Subcutaneous abdominal adipose tissue (tissue), 5 donors: ENCODE results near the gene MAP1S.

Experiments used
- H3K27ac ChIP-seq: one replicate; pipeline ENCODE4 v1.7.0; 2013; ENCODE audit warnings: low read depth, mild to moderate bottlenecking, inconsistent platforms, low read length, moderate library complexity
- H3K27me3 ChIP-seq, 5 donors: one replicate each; pipeline ENCODE4 v1.7.0; 2013; ENCODE audit warnings: low read length in 5 of 5, inconsistent platforms in 1 of 5; ENCODE audit not compliant: control insufficient read depth in 5 of 5, insufficient read depth in 4 of 5
- H3K36me3 ChIP-seq, 5 donors: one replicate each; pipeline ENCODE4 v1.7.0; 2013; ENCODE audit warnings: low read length in 5 of 5; ENCODE audit not compliant: control insufficient read depth in 5 of 5, insufficient read depth in 5 of 5
- H3K4me1 ChIP-seq, 5 donors: one replicate each; pipeline ENCODE4 v1.7.0; 2013; ENCODE audit warnings: low read length in 5 of 5, mild to moderate bottlenecking in 3 of 5, moderate library complexity in 1 of 5; ENCODE audit not compliant: control insufficient read depth in 5 of 5, insufficient read depth in 5 of 5
- H3K4me3 ChIP-seq, 5 donors: one replicate each; pipeline ENCODE4 v1.7.0; 2013; ENCODE audit warnings: low read length in 5 of 5, low read depth in 1 of 5
- H3K9ac ChIP-seq, 5 donors: one replicate each; pipeline ENCODE4 v1.7.0; 2013; ENCODE audit warnings: low read length in 5 of 5, mild to moderate bottlenecking in 4 of 5, moderate library complexity in 3 of 5
- H3K9me3 ChIP-seq, 5 donors: one replicate each; pipeline ENCODE4 v1.7.0; 2013; ENCODE audit warnings: low read length in 5 of 5; ENCODE audit not compliant: control insufficient read depth in 5 of 5
- donor health status: healthy.
- donor health status: healthy.
- donor health status: healthy.
- donor health status: healthy.
- donor health status: healthy.

MAP1S gene

DNA sequence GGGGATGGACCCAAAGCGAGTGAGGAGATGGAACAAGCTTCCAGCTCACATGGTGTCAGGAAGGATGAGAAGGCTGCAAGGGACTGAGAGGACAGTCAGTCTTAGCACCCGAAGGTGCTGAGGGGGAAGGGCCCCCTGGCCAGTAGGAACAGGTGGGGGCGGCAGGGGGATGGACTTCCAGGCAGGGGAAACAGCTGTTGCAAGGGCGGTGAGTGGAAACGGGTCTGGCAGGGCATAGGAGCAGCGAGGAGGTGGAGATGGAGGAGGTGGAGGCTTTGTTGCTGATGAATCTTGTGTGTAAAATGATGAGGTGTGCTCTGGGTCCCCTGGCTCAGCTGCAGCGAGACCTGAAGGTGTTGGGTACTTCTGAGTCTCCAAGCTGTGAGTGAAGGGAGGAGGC lies 1.2 kb downstream of the MAP1S start:
- Histone ChIP-seq H3K4me3 (peak overlapping the region; percentile 81 to 91 (median 89)), H3K36me3 (peaks cover 0 to 22% (median 18%) of the 10 kb centered on the region in 5 donors), H3K9me3 (no peaks in the 10 kb centered on the region), H3K27ac (peak overlapping the region; percentile 37), H3K9ac (peak overlapping the region in 4 of 5 donors; percentile 77 to 94 (median 88)), H3K4me1 (peaks cover 12 to 56% (median 52%) of the 10 kb centered on the region in 5 donors), H3K27me3 (no peaks in the 10 kb centered on the region)

DNA sequence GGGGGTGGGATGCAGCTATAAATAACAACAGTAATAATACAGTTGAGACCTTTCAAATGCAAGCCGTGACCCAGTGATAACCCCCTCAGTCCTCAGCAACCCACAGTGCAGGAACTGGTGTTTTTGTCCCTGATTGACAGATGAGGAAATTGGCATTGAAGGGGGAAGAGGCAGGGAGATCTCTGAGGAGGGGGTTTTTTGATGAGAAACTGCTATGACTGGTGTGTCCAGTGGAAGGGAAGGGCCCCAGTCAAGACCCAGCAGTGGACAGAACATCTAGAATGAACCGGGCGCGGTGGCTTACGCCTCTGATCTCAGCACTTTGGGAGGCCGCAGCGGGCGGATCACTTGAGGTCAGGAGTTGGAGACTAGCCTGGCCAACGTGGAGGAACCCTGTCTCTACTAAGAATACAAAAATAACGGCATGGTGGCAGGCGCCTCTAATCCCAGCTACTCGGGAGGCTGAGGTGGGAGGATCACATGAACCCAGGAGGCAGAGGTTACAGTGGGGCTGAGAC lies 1.9 kb downstream of the MAP1S start:
- Histone ChIP-seq H3K4me3 (peak overlapping the region; percentile 81 to 91 (median 89)), H3K4me1 (peaks cover 12 to 56% (median 52%) of the 10 kb centered on the region in 5 donors), H3K27ac (peak overlapping the region; percentile 23)

DNA sequence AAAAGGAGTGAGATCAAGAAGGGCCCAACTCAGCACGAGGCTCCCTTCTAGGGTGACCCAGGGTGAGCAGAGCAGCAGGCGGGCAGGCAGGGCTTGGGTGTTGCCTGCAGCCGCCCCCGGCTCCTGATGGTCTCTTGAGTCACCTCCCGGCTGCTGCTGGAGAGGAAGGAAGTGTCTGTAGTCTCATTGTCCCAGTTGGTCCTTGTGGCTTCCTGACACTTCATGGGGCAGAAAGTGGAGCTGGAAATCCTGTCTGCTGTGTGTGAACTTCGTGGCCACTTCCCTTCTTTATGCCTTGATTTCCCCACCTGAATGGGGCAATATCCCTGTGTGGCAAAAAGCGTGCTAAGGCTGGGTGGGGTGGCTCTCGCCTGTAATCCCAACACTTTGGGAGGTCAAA lies 2.5 kb downstream of the MAP1S start:
- Histone ChIP-seq H3K27me3 (no peaks in the 10 kb centered on the region), H3K9ac (peak overlapping the region in 2 of 5 donors; percentile 52 to 77), H3K4me1 (peaks cover 12 to 54% (median 50%) of the 10 kb centered on the region in 5 donors), H3K27ac (peak overlapping the region; percentile 23), H3K9me3 (no peaks in the 10 kb centered on the region), H3K4me3 (peak overlapping the region in 3 of 5 donors; percentile 35 to 89 (median 81)), H3K36me3 (peaks cover 0 to 36% (median 31%) of the 10 kb centered on the region in 5 donors)

More for the DNA sequence above, 1.9 kb downstream of the MAP1S start:
- Histone ChIP-seq H3K27me3 (no peaks in the 10 kb centered on the region), H3K9me3 (no peaks in the 10 kb centered on the region), H3K36me3 (peaks cover 0 to 29% (median 25%) of the 10 kb centered on the region in 5 donors), H3K9ac (peak overlapping the region in 4 of 5 donors; percentile 52 to 94 (median 82))

DNA sequence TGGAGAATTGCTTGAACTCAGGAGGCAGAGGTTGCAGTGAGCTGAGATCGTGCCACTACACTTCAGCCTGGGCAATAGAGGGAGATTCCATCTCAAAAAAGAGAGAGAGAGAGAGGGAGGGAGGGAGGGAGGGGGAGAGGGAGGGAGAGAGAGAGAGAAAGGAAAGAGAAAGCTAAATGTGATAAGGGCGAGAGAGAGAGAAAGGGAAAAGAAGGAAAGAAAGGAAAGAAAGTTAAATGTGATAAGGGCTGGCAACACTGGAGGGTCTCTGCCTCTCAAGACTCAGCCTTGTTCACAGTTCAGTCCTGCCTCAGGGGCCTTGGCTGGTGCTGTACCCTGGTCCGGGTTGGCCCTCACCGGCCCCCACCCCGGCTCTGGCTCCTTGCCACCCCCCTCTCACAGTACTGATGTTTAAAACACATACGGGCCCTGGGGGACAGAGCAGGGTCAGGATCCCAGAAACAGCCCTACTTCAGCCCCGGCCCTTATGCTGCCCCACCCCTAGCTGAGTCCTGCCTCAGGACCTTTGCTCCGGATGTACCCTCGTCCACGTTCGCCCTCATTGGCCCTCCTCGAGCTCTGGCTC lies 3.5 kb downstream of the MAP1S start:
- Histone ChIP-seq H3K36me3 (peaks cover 0 to 45% (median 41%) of the 10 kb centered on the region in 5 donors), H3K9me3 (no peaks in the 10 kb centered on the region), H3K9ac (no peak overlapping the region), H3K4me3 (no peak overlapping the region), H3K4me1 (peaks cover 12 to 45% (median 41%) of the 10 kb centered on the region in 5 donors), H3K27me3 (no peaks in the 10 kb centered on the region), H3K27ac (no peak overlapping the region)

DNA sequence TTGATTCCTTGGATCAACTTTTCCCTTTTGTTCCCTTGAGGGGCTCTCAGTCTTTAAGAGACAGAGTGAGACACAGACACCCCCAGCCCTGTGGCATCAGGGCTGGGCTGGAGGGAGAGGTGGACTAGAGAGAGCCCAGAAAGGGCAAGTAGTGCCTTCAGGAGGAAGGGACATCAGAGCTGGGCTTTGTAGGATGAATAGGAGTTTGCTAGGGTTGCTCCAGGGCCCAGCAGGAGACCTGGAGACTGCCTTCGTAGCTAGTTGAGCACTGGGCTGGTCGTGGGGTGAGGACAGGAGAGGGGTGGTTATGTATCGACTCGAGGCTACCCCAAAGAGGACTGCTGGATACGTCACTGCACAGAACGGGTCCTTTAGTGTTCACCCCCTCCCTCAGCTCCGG lies 5.4 kb downstream of the MAP1S start:
- Histone ChIP-seq H3K27ac (no peak overlapping the region), H3K9me3 (no peaks in the 10 kb centered on the region), H3K36me3 (peaks cover 0 to 63% (median 56%) of the 10 kb centered on the region in 5 donors), H3K4me3 (no peak overlapping the region), H3K9ac (no peak overlapping the region), H3K4me1 (peaks cover 12 to 36% (median 33%) of the 10 kb centered on the region in 5 donors), H3K27me3 (no peaks in the 10 kb centered on the region)

DNA sequence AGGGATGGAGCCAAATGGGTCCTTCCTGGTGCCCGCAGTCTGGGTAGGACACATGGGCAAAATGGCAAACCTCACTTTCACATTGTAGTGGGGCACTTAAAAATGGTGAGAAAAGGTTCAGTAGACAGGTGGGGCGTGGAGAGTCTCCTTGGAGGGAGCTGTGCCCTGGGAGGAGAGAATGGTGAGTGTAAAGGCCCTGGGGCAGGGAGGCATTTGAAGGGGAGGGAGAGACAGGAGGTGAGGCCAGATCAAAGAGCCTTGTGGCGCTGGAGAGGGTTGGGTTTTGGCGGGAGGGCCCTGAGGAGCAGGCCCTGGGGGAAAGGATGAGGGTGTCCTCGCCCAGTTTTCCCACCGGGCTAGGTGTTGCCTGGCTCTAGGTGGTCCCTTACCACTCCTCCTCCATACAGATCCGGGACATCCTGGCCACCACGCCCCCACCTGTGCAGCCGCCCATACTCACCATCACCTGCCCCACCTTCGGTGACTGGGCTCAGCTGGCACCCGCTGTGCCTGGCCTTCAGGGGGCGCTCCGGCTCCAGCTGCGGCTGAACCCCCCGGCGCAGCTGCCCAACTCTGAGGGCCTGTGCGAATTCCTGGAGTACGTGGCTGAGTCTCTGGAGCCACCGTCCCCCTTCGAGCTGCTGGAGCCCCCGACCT lies 6.3 kb downstream of the MAP1S start:
- no peak overlapping the region for H3K27ac ChIP-seq
- H3K36me3 ChIP-seq: peaks cover 0 to 72% (median 62%) of the 10 kb centered on the region in 5 donors
- no peaks in the 10 kb centered on the region for H3K27me3 ChIP-seq
- no peaks in the 10 kb centered on the region for H3K9me3 ChIP-seq
- H3K4me1 ChIP-seq: peaks cover 7 to 27% (median 24%) of the 10 kb centered on the region in 5 donors
- no peak overlapping the region for H3K4me3 ChIP-seq
- H3K9ac ChIP-seq: no peak overlapping the region

DNA sequence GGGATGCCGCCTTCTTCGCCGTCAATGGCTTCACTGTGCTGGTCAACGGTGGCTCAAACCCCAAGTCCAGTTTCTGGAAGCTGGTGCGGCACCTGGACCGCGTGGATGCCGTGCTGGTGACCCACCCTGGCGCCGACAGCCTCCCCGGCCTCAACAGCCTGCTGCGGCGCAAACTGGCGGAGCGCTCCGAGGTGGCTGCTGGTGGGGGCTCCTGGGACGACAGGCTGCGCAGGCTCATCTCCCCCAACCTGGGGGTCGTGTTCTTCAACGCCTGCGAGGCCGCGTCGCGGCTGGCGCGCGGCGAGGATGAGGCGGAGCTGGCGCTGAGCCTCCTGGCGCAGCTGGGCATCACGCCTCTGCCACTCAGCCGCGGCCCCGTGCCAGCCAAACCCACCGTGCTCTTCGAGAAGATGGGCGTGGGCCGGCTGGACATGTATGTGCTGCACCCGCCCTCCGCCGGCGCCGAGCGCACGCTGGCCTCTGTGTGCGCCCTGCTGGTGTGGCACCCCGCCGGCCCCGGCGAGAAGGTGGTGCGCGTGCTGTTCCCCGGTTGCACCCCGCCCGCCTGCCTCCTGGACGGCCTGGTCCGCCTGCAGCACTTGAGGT lies 7.0 kb downstream of the MAP1S start:
- Histone ChIP-seq H3K36me3 (peaks cover 3 to 77% (median 62%) of the 10 kb centered on the region in 5 donors), H3K27ac (no peak overlapping the region), H3K9me3 (no peaks in the 10 kb centered on the region), H3K4me1 (peaks cover 3 to 20% (median 17%) of the 10 kb centered on the region in 5 donors), H3K27me3 (no peaks in the 10 kb centered on the region), H3K4me3 (no peak overlapping the region), H3K9ac (no peak overlapping the region)

DNA sequence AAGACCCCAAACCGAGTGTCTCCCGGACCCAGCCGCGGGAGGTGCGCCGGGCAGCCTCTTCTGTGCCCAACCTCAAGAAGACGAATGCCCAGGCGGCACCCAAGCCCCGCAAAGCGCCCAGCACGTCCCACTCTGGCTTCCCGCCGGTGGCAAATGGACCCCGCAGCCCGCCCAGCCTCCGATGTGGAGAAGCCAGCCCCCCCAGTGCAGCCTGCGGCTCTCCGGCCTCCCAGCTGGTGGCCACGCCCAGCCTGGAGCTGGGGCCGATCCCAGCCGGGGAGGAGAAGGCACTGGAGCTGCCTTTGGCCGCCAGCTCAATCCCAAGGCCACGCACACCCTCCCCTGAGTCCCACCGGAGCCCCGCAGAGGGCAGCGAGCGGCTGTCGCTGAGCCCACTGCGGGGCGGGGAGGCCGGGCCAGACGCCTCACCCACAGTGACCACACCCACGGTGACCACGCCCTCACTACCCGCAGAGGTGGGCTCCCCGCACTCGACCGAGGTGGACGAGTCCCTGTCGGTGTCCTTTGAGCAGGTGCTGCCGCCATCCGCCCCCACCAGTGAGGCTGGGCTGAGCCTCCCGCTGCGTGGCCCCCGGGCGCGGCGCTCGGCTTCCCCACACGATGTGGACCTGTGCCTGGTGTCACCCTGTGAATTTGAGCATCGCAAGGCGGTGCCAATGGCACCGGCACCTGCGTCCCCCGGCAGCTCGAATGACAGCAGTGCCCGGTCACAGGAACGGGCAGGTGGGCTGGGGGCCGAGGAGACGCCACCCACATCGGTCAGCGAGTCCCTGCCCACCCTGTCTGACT lies 7.9 kb downstream of the MAP1S start:
- H3K27me3 ChIP-seq: no peaks in the 10 kb centered on the region
- H3K9ac ChIP-seq: no peak overlapping the region
- no peaks in the 10 kb centered on the region for H3K9me3 ChIP-seq
- no peak overlapping the region for H3K4me3 ChIP-seq
- no peak overlapping the region for H3K27ac ChIP-seq
- peaks cover 4 to 82% (median 66%) of the 10 kb centered on the region in 5 donors for H3K36me3 ChIP-seq
- H3K4me1 ChIP-seq: peaks cover 0 to 11% (median 8%) of the 10 kb centered on the region in 5 donors

DNA sequence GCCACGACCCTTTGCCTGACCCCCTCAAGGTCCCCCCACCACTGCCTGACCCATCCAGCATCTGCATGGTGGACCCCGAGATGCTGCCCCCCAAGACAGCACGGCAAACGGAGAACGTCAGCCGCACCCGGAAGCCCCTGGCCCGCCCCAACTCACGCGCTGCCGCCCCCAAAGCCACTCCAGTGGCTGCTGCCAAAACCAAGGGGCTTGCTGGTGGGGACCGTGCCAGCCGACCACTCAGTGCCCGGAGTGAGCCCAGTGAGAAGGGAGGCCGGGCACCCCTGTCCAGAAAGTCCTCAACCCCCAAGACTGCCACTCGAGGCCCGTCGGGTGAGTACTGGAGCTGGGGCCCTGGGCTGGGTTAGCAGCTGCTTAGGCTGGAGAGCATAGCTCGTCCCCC lies 8.6 kb downstream of the MAP1S start:
- Histone ChIP-seq H3K27ac (no peak overlapping the region), H3K4me3 (no peak overlapping the region)

More for the DNA sequence above, 8.6 kb downstream of the MAP1S start:
- Histone ChIP-seq H3K36me3 (peaks cover 4 to 88% (median 73%) of the 10 kb centered on the region in 5 donors), H3K4me1 (peaks cover 0 to 4% (median 3%) of the 10 kb centered on the region in 5 donors), H3K9me3 (no peaks in the 10 kb centered on the region), H3K27me3 (no peaks in the 10 kb centered on the region), H3K9ac (no peak overlapping the region)
